ENCODE results near the gene PODXL.

PODXL gene

DNA sequence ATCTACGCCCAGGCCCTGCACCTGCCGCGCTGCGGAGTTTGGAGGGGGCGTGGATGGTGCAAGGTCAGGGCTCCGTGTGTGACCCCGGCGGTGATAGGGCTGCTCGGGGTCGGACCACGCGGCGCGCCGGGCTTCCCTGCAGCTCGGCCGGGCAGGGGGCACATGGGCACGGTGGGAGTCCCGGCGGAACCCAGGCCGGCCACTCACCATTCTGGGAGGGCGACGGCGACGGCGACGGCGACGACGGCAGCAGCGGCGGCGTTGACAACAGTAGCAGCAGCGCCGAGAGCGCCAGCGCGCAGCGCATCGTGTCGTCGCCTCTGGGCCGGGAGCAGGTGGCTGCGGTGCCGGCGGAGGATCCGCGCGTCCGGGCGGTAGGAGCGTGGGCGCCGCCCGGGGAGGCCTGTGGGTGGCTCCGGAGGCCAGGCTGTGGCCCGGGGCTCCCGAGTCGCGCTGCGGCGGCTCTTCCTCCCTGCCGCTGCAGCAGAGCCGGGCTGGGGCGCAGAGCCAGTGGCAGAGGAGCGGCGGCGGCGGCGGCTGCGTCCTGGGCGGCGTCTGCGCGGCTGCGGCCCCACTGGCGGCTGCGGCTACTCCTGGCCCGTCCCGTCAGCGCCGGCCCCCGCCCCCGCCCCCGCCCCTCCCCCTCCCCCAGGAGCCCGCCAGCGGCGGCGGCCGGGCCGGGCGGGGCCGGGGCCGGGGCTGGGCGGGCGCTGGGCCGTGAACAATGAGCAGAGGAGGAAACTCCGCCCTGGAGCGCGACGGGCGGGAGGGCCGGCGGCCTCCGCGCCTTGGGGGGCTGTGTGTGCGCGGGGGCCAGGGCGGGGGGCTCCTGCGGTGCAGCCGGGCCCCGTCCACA lies at the start of gene PODXL:
PODXL (minus strand) TSS at position 576 of the 856 bp plus-strand sequence; CDS start at position 307, 269 bp downstream.
- in situ Hi-C loops (cut with MboI; ENCODE audit: low sequenced_read_pairs), result no loop called here

DNA sequence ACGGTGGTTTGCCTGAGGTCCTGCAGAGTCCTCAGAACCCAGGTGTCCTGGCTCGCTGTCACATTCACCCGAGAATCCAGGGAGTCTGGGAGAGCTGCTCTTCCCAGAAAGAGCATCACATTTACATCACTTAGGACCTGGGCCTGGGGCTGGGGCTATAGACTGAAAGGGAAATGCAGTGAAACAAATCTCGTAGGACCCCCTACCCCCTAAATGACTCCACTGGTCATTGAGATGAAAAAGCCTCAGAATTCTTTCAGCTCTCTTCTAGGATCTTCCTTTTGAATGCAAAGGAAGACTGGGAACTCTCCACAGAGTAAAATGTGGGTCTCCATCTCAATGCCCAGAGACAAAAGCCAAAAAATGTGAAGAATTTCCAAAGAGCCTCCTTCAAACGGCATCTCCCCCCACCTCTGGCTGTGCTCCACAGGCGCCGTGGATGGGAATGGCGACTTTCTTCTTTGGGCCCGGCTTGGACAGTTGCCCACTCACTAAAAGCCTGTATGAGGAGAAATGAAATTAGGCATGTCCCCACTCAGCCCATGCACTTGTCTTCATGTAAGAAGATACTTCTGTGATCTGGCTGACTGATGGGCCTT lies 49.0 kb upstream of the PODXL start:
- in situ Hi-C loops (cut with MboI; ENCODE audit: low sequenced_read_pairs), result no loop called here

DNA sequence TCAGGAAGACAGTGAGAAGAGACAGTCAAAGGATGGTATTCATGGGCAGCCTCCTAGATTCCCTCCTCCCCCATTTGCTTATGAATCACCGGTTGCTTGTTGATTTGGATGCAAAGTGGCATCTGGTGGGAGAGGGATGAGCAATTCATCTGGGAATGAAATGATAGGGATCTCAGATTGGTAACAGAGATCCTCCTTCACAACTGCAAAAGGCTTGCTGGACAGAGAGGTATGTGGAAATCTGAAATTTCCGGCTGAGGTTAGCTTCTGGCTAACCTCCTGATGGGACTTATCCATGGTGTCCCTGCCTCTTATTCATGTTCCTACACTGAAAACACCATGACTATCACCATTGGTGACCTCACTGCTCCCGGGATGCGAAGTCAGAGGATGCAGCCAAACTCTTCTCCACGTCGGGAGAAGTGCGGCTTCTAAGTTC lies 48.4 kb upstream of the PODXL start:
- in situ Hi-C loops (cut with MboI; ENCODE audit: low sequenced_read_pairs), result no loop called here

DNA sequence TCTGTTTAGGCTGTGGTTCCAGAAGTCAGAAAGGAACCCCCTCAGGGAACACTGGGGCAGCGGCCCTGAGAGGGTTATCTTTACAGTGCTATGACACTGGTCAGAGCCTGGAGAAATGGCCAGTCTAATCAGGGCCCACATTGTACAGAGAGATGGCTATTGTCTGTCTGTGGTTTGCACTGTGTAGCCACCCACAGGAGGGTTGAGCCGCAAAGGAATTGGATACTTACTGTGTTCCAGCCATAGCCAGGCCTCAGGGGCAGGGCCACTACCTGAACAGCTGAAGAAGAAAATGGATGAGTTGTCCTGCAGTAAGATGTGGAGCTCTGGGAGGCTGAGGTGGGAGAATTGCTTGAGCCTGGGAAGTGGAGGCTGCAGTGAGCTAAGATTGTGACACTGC lies 47.5 kb upstream of the PODXL start:
- in situ Hi-C loops (cut with MboI; ENCODE audit: low sequenced_read_pairs), result no loop called here

DNA sequence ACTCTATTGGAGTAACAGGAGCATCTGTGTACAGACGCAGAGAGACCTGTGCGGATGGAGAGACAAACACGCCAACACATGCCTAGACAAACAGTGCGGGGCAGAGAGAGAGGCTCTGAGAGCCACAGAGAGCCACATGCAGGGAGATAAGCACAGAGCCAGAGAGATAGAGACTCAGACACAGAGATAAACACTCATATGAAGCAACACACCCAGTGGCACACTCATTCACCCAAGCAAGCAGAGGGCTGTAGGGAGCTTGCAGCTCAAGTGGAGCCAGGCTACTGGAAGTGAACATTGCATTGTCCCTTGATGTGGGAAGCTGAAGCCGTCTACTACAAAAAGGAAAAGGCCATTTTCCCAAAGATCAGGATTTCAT lies 46.6 kb upstream of the PODXL start:
- in situ Hi-C loops (cut with MboI; ENCODE audit: low sequenced_read_pairs), result no loop called here

DNA sequence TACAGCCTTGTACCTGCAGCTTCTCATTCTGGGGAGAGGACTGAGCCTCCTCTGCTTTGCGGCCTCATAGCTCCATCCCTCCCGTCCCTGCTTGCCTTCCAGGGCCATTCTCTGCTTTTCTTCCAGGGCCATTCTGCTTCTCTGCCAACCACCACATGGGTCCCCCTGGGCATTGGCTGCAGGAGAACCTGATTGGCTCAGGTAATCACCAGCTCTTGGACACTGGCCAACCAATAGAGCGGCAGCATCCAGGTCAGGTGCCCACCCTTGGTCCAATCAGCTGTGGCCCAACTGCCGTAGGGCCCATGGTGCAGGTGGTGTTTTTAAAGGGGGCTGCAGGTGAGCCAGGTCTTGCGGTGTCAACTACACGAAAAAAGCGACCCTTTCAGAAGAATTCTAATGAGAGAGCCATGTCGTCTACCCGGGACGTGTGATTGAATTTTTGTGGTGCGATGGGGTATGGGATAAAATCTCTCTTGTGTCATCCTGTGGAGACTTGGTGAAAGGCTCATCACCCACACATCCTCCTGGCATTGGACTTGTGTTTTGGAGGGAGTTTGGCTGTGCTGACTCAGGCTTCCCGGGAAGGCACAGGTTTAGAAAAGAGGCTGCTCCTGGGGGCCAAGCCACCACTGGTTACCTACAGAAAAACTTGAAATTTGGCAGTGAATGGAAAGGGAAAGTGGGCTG lies 46.0 kb upstream of the PODXL start:
- in situ Hi-C loops (cut with MboI; ENCODE audit: low sequenced_read_pairs), result no loop called here

DNA sequence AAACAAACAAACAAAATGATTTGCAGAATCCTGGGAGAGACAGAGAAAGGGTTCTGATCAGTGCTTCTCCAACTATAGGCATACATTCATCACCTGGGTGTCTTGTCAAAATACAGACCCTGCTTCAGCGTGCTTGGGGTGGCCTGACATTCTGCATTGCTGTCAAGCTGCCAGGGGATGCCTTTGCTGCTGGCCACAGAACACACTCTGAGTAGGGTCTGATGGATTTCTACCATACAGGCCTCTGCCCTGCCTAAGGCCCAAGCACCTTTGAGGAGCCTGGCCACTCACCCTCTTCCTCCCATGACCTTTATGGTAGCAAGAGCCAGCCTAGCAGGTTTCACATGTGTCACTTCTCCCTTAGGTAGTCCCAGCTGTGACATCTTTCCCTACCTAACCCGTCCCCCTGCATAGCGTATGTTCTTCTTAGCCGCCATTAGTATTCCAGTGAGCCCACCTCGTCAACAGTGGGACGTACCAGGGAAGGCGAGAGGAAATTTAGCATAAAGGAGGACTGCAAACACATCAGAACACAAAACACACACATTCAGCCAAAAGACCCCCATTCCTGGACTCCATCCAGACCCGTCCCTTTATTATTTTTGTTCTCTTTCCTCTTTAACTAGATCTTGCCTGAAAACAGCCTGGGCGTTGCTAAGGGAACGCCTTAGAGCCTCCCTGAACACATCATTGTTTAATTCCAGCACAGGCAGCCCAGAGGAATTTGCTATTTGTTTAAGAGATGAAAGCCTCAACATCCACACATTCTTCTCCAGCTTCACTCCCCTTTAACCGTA lies 43.9 kb upstream of the PODXL start:
- in situ Hi-C loops (cut with MboI; ENCODE audit: low sequenced_read_pairs), result no loop called here

DNA sequence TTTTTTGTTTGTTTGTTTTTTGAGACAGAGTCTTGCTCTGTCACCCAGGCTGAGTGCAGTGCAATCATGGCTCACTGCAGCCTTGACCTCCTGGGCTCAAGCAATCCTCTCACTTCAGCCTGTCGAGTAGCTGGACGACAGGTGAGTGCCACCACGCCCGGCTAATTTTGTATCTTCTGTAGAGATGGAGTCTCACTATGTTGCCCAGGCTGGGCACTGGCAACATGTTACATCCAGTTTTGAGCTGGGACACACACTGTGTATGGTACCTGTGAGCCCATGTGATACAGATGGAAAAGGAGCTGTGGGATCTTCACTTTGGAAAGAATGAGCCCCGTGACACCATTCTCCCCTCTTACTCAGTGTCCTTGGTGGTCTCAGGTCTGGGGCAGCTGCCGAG lies 40.4 kb upstream of the PODXL start:
- in situ Hi-C loops (cut with MboI; ENCODE audit: low sequenced_read_pairs), result no loop called here

DNA sequence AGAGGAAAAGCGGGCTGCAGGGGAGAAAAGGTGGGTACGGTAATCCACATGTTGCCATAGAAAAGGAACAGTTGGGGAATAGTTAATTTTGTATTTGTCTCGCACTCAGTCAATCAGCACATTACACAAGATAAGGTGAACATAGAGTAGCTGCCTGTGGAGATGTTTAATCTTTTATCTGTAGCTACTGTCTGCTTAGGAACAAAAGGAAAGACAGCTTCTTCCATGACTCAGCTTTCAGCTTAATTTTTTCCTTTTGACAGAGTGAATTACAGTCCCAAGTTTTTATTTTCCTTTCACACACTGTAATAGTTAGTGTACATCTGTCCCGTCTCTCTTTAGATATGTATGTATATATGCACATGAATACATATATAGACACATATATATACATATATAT lies 39.3 kb upstream of the PODXL start:
- in situ Hi-C loops (cut with MboI; ENCODE audit: low sequenced_read_pairs), result no loop called here

DNA sequence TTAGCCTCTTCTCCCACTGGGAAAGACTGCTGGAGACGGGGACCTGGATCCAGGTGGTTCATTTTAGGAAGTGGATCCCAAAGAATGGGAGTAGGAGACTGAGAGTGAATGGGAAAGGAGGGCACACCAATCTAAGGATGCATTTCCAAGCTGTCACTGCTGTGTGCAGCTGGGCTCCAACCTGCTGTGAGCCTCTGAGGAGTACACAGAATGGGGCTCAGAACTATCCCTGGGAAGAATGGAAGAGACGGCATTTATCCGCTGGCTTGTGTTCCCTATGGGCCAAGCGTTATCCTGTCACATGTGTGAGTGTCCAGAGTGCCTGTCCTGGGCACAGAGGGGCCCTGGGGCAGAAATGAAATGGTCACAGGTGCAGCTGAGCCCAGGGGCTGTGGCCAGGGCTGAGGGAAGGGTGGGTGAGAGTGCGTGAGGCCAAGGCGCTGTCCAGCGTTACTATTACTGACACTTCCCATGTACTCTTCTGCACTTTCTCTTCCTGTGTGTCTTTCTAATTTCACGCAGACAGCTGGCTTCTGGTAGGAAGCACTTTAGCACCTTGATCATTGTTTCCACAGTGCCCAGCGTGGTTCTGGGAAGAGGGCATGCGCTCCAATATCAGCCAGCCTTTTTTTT lies 35.4 kb upstream of the PODXL start:
- in situ Hi-C loops (cut with MboI; ENCODE audit: low sequenced_read_pairs), result no loop called here

DNA sequence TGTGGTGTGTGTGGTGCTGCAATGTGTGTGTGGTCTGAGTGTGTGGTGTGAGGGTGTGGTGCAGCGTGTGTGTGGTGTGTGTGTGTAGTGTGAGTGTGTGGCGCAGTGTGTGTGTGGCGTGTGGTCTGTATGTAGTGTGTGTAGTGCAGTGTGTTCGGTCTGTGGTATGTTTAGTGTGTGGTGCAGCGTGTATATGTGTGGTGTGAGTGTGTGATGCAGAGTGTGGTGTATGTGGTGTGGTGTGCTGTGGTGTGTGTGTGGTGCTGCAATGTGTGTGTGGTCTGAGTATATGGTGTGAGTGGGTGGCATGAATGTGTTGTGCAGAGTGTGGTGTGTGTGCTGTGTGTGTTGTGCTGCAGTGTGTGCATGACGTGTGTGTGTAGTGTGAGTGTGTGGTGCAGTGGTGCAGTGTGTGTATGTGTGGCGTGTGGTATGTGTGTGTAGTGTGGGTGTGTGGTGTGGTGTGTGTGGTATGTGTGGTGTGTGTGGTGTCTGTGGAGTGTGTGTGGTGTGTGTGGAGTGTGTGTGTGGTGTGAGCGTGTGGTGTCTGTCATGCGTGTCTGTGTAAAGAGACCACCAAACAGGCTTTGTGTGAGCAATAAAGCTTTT lies 31.0 kb upstream of the PODXL start:
- in situ Hi-C loops (cut with MboI; ENCODE audit: low sequenced_read_pairs), result no loop called here

DNA sequence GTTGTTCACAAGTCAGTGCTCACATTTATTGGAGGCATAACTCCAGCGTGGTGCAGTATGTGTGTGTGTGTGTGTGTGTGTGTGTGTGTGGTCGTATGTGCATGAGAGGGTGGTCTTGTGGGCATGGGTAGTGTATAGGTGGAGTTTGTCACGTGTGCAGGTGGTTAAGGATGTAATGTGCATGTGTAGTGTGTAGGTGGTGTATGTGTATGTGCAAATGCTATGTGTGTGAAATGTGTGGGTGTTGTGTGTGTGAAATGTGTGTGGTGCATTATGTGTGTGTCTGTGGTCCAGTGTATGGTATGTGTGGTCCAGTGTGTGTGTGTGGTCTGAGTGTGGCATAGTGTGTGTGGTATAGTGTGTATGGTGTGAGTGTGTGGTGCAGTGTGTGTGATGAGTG lies 30.3 kb upstream of the PODXL start:
- in situ Hi-C loops (cut with MboI; ENCODE audit: low sequenced_read_pairs), result no loop called here

DNA sequence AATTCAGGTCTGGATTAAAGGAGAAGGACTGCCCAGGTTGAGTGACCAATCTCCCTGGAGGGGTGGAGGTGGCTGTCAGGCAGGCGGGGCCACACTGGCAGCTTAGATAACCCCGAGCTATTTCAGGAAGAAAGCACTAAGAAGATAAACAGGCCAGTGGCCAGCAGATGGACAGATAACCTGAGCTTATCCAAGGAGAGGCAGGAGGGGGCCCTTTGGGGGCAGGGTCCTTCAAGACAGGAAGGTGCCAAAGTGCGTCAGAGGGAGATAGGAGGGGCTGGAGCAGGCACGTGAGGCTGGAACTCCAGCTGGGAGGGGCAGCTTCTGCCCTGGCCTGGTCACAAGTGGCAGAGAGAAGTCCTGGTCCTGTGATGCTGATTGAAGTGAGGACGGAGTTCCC lies 29.8 kb upstream of the PODXL start:
- in situ Hi-C loops (cut with MboI; ENCODE audit: low sequenced_read_pairs), result no loop called here

DNA sequence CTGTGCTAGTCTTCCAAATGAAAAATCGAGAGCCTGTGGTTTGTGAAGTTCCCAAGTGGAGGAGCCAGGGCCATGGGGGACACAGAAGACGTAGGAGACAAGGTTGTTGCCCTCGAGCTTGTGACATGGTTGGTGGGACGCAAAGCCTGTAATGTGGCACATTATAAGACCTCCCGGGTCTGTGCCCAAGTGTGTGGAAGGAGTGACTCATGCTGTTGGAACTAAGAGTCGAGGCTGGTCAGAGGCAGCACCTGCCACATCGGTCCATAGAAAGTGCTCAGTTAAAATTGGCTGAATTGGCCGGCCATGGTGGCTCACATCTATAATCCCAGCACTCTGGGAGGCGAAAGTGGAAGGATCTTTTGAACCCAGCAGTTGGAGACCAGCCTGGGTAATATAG lies 27.0 kb upstream of the PODXL start:
- in situ Hi-C loops (cut with MboI; ENCODE audit: low sequenced_read_pairs), result no loop called here

DNA sequence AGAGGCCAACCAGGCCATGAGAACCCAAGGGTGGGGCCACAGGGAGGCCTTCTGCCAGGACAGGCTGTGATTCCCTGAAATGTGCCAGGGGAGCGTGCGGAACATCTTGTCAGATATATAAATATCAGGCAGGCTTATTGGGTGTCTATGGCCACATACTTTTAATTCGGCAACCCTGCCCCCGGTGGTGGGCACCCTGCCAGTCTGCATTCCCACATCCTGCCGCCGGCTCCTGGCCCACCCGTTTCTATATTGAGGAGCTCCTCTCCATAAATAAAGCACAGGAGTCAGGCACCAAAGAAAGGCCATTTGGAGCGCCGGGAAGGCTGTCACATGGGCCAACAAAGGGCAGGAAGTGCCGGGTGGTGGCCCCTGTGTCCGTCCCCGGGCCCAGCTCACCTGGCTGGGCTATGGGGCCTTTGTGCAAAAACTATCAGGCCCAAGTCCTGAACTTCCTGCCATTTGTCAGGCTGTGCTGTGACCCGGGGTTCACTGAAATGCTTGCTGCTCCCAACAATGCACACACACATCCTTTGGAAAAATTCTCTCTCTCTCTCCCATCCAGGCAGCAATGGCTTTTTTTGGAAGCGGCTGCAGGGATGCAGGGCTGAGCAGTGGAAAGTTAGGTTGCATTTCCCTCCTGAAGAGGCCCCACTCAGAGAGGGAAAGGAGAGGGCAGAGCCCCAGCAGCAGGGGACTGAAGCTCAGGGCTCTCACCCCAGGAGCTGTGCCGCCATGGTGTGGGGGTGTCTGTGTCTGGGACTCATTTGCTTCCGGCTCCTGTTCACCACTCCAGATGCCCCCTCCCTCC lies 25.0 kb upstream of the PODXL start:
- in situ Hi-C loops (cut with MboI; ENCODE audit: low sequenced_read_pairs), result no loop called here

DNA sequence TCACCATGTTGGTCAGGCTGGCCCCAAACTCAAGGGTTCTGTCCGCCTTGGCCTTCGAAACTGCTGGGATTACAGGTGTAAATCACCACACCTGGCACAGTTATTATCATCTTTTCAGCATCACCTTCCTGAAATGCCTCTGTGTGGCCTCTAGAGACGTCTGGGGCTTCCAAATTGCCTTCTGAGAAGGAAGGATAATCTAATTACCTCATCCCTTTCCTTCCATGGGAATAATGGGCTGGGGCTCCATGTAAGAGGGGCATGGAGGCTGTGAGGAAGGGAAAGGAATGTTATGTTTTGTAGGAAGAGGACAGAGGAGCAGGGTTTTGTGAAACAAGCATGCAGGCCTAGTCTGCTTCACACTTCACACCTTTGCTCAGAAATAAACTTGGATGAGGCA lies 22.2 kb upstream of the PODXL start:
- in situ Hi-C loops (cut with MboI; ENCODE audit: low sequenced_read_pairs), result no loop called here

DNA sequence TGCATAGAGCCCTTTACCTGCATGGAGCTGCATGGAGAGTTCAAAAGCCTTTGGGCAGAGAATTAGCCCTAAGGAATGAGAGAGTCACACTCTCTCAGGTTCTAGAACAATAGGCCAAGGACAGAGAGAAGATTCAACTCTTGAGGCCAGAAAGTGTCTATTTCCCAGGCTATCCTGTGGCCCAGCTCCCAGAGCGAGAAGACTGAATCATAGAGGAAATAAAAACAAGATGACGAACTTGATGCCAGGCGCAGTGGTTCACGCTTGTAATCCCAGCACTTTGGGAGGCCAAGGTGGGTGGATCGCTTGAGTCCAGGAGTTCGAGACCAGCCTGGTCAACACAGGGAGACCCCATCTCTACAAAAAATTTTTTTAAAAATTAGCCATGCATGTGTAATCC lies 18.3 kb upstream of the PODXL start:
- in situ Hi-C loops (cut with MboI; ENCODE audit: low sequenced_read_pairs), result no loop called here

DNA sequence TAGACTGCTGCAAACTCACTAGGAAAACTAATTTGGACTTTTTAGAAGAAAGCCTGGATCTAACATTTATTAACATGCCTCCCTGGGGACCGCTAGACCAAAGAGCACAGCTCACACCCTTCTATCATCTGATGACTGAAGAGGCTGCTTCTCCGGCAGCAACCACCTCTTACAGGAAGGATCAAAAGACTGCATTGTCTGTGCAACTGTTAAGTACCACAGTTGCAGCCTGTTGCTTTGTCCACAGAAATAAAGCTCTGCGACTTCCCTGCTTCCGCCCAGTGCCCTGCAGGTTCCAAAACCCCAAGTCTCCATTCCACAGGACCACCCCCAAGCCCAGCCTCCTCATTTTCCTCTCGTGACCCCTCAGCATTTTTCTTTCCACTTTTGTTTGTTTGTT lies 14.0 kb upstream of the PODXL start:
- in situ Hi-C loops (cut with MboI; ENCODE audit: low sequenced_read_pairs), result no loop called here

DNA sequence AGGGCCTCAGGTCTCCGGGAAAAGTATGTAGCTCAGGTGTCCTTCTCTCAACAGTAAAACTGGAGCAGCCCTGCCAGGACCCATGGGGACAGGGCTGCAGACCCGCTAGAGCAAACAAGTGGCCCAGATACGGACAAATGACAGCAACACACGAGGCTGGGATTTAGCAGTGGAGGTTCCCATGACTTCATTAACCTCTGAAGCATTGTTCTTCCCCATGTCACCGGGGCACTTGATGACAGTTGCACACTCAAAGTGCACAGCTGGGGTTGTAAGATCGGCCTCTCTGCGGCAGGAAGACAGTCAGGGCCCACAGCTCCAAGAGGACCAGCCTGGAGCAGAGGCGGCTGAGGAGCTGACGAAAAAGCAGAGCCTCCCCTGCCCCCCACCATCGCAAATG lies 12.5 kb upstream of the PODXL start:
- in situ Hi-C loops (cut with MboI; ENCODE audit: low sequenced_read_pairs), result no loop called here

DNA sequence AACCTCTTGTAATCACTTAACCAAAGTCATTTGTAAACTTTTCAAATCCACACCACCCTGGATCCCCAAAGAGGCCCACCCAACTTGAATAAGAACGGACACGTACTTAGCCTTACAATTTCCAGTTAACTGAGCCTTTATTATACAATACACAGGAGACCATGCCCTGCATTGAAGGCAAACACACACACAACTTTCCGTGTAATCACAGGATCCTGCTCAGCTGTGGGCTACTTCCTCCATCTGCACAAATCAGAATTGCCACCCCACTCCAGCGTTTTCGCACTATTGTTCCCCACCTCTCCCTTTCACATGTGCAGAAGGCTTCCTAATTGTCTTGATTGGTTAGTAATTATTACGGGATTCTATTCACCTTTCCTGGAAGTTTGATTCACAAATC lies 12.1 kb upstream of the PODXL start:
- in situ Hi-C loops (cut with MboI; ENCODE audit: low sequenced_read_pairs), result no loop called here

All from HL-60/S4 treated with phorbol 12-myristate 13-acetate at 8.2 ng/mL for 4 days and 3 days (cell line).